Measurements from ENCODE around the gene SPATA20. TPM values are rescaled to one million over a fixed set of nuclear protein-coding genes. Genes with fewer than 3 reads are reported as not detected.

The SPATA20 gene
- polyA plus RNA-seq, 2 of the 4 experiments (the other 2 are of a cell fraction) = 34.4 to 110 TPM

GRCh38 chr17:50513495-50513894 is 33.5 kb upstream of the SPATA20 start:
- H3K4me1 ChIP-seq = peaks cover 22% of the 10 kb centered on the region
- ChIA-PET POLR2A (interaction anchor here (0.6 kb wide), 1 partner anchor 353 kb away, joined by 3 read pairs; the partner anchor contains the start of gene TOB1), CTCF (interaction anchor here (0.6 to 3.3 kb wide), 4 partner anchors 12 to 520 kb away, joined by 3 to 17 read pairs (median 8); no protein-coding TSS in a partner anchor)
- no peak overlapping the region for H3K4me2 ChIP-seq
- TF ChIP-seq RFX5 (IDR thresholded peaks at IDR 0.05) = no peak
- TF ChIP-seq JUN (IDR thresholded peaks at IDR 0.05) = no peak
- no peak for TF ChIP-seq ZFP36 (IDR thresholded peaks at IDR 0.05; ENCODE audit: borderline replicate concordance, partially characterized antibody)
- TF ChIP-seq RNF2 (IDR thresholded peaks at IDR 0.05; ENCODE audit: borderline replicate concordance, low read depth) = no peak
- no peak for TF ChIP-seq POLR2AphosphoS2 (conservative IDR thresholded peaks at IDR 0.05; ENCODE audit: low read length)
- no peak for TF ChIP-seq HOXA7 (CRISPR knock-in tag; IDR thresholded peaks at IDR 0.05)
- no peak for TF ChIP-seq ELK1 (IDR thresholded peaks at IDR 0.05; ENCODE audit: low read depth, low read length)
- TF ChIP-seq GATA3 (IDR thresholded peaks at IDR 0.05; ENCODE audit: borderline replicate concordance) = no peak
- no peak for TF ChIP-seq FOXS1 (CRISPR knock-in tag; IDR thresholded peaks at IDR 0.05)
- no peak for TF ChIP-seq HOXB13 (CRISPR knock-in tag; IDR thresholded peaks at IDR 0.05; ENCODE audit: low read depth)
- H3K4me3 ChIP-seq = no peak overlapping the region
- DNase-seq (ENCODE audit: low read depth in 1 of 2, low spot score in 1 of 2) (no peak), FAIRE-seq (no peak), ATAC-seq (no peak)
- no peaks in the 10 kb centered on the region for H3K9me3 ChIP-seq
- H3K27ac ChIP-seq = no peak overlapping the region
- 68% methylated on average over 4 of the region's 4 CpGs for WGBS (ENCODE audit: missing lambda C conversion rate)

GRCh38 chr17:50514388-50514787 is 32.6 kb upstream of the SPATA20 start:
- Histone ChIP-seq H3K27ac (no peak overlapping the region), H3K4me1 (peaks cover 15% of the 10 kb centered on the region), H3K9me3 (no peaks in the 10 kb centered on the region), H3K4me2 (no peak overlapping the region), H3K4me3 (no peak overlapping the region)
- POLR2A ChIA-PET = no interaction called here
- 42% methylated on average over 3 of the region's 3 CpGs for WGBS (ENCODE audit: missing lambda C conversion rate)
- CTCF ChIA-PET = interaction anchor here (1.1 to 4.4 kb wide), 5 partner anchors 9 to 301 kb away, joined by 3 to 28 read pairs (median 6); no protein-coding TSS in a partner anchor
- FAIRE-seq = no peak
- no peak for ATAC-seq
- no peak for TF ChIP-seq ELK1 (IDR thresholded peaks at IDR 0.05; ENCODE audit: low read depth, low read length)
- no peak for TF ChIP-seq KDM5A (IDR thresholded peaks at IDR 0.05)
- TF ChIP-seq E2F6 (IDR thresholded peaks at IDR 0.05; ENCODE audit: borderline replicate concordance, low read depth) = no peak
- TF ChIP-seq RFX5 (IDR thresholded peaks at IDR 0.05) = no peak
- TF ChIP-seq PHF8 (IDR thresholded peaks at IDR 0.05; ENCODE audit: borderline replicate concordance, low read depth) = no peak
- no peak for TF ChIP-seq CTCF (IDR thresholded peaks at IDR 0.05)
- TF ChIP-seq TFCP2L1 (CRISPR knock-in tag; IDR thresholded peaks at IDR 0.05) = no peak
- no peak for DNase-seq (ENCODE audit: low read depth in 1 of 2, low spot score in 1 of 2)

GRCh38 chr17:50514936-50515702 is 31.9 kb upstream of the SPATA20 start:
- Histone ChIP-seq H3K9me3 (no peaks in the 10 kb centered on the region), H3K4me3 (no peak overlapping the region), H3K4me1 (peaks cover 12% of the 10 kb centered on the region; the same call in 1 of the 3 replicates), H3K4me2 (peak overlapping the region; percentile 8; the same call in 1 of the 3 replicates), H3K27ac (0 out of 6 replicates have a peak overlapping the region, but pooled peaks of 1 of the 2 experiments have one; percentile 19)
- ChIA-PET POLR2A (no interaction called here), CTCF (interaction anchor here (1.1 to 4.4 kb wide), 7 partner anchors 10 to 301 kb away, joined by 3 to 28 read pairs (median 5); partner anchors contain the start of gene RSAD1)
- 94% methylated on average over 6 of the region's 6 CpGs for WGBS (ENCODE audit: missing lambda C conversion rate)
- DNase-seq (ENCODE audit: low read depth in 1 of 2, low spot score in 1 of 2) (no peak), ATAC-seq (no peak), FAIRE-seq (no peak)
- TF ChIP-seq RAD21 (conservative IDR thresholded peaks at IDR 0.05 in 1 of 2, IDR thresholded peaks at IDR 0.05 in 1 of 2) (no peak), HOXB5 (CRISPR knock-in tag; IDR thresholded peaks at IDR 0.05) (no peak), CEBPB (IDR thresholded peaks at IDR 0.05) (no peak), SMC3 (IDR thresholded peaks at IDR 0.05) (no peak), EHMT2 (IDR thresholded peaks at IDR 0.05; ENCODE audit: low read depth) (no peak), CTCF (IDR thresholded peaks at IDR 0.05) (no peak), BCL3 (IDR thresholded peaks at IDR 0.05) (no peak), JUN (IDR thresholded peaks at IDR 0.05) (no peak), MAZ (IDR thresholded peaks at IDR 0.05; ENCODE audit: borderline replicate concordance, low read depth, low read length) (no peak), MAFK (IDR thresholded peaks at IDR 0.05; ENCODE audit: partially characterized antibody) (no peak)

All from A549 (cell line).